Vagina (tissue), 2 donors: ENCODE data around the gene KDM3A.

Experiments used
- POLR2A ChIP-seq, 2 donors: fragments of 450-650 bp; IDR thresholded peaks; one replicate each; pipeline ENCODE4 v1.6.1; 2017; ENCODE audit warnings: antibody characterized with exemption in 2 of 2, mild to moderate bottlenecking in 2 of 2, moderate library complexity in 2 of 2
- TF ChIP-seq, protein P1 (sequence below), 3 experiments: fragments of 450-650 bp in 2 of 3; fragments of 200-600 bp in 1 of 3; sonication (generic) in 1 of 3; IDR thresholded peaks; one replicate each; pipeline ENCODE4 v1.5.1; 2017 to 2019; ENCODE audit warnings: antibody characterized with exemption in 3 of 3, mild to moderate bottlenecking in 2 of 3, moderate library complexity in 2 of 3

DNA sequence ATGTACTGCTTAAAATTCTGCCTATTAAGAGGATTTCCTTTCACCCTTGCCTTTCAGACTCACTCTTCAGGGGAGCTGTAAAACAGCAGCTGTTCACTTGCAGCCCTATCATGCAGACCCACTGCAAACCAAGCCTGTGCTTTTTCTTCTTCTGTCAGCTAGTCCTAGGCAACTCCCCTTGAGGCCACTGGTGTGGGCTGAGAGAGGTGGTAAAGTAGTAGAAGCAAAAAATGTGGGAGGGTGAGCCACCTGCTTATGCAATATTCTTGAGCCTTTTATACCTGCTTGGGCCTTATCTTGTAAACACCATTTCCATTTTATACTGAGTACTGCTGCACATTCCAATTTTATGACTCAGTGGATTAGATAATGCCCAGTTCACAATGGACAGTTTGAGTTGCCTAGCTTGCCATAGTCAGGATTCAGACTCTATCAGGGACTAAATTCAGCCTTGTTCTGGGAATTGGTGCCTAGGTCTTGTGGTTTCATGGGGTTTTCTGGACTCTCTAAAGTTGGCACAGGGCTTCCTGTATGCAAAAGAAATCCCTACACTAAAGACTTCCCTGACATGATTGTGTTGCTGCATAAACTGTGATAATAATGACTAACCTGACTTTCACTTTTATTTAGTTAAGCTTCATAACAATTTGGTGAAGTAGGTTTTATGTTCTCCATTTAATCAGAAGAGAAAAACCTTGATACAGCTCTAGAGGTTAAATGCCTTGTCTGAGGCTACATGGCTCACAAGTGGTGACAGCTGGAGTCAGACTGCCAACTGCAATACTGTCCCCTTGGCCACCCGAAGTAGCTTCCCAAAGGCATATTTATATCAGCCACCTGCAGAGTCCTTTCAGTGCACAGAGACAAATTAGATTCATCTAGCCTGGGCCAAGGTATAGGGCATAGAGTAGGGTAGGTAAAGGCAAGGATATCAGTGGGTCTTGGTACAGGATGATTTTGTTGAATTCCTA lies 47.4 kb upstream of the KDM3A start:
- TF ChIP-seq, protein P1, sequence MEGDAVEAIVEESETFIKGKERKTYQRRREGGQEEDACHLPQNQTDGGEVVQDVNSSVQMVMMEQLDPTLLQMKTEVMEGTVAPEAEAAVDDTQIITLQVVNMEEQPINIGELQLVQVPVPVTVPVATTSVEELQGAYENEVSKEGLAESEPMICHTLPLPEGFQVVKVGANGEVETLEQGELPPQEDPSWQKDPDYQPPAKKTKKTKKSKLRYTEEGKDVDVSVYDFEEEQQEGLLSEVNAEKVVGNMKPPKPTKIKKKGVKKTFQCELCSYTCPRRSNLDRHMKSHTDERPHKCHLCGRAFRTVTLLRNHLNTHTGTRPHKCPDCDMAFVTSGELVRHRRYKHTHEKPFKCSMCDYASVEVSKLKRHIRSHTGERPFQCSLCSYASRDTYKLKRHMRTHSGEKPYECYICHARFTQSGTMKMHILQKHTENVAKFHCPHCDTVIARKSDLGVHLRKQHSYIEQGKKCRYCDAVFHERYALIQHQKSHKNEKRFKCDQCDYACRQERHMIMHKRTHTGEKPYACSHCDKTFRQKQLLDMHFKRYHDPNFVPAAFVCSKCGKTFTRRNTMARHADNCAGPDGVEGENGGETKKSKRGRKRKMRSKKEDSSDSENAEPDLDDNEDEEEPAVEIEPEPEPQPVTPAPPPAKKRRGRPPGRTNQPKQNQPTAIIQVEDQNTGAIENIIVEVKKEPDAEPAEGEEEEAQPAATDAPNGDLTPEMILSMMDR (IDR thresholded peaks at IDR 0.05) = no peak
- TF ChIP-seq POLR2A (IDR thresholded peaks at IDR 0.05) = no peak
